Lung (tissue), 12 donors: ENCODE measurements around the gene ENO4. TPM values are rescaled to one million over a fixed set of nuclear protein-coding genes. Genes with fewer than 3 reads are reported as not detected.

ENCODE experiments used
- ATAC-seq: fragments of 200-7000 bp; cut with Tn5 transposase; one replicate; pipeline ENCODE4 v1.9.1; 2020; ENCODE audit warnings: moderate number of reproducible peaks; ENCODE audit not compliant: insufficient read depth, low FRiP score
- DNase-seq, 3 donors: peaks; one replicate each; pipeline ENCODE4 v3.0.0-alpha.2; 2013 to 2017
- H3K27ac ChIP-seq, 2 donors: one replicate each; pipeline ENCODE4 v1.5.1; 2013; ENCODE audit warnings: mild to moderate bottlenecking in 2 of 2, moderate library complexity in 2 of 2, control low read depth in 1 of 2, inconsistent platforms in 1 of 2, low read depth in 1 of 2, low read length in 1 of 2
- H3K27me3 ChIP-seq, 3 donors: one replicate each; pipeline ENCODE4 v1.5.1; 2013; ENCODE audit warnings: low read length in 2 of 3; ENCODE audit not compliant: control insufficient read depth in 3 of 3, insufficient read depth in 3 of 3
- H3K36me3 ChIP-seq, 4 donors: one replicate each; pipeline ENCODE4 v1.5.1; 2013; ENCODE audit warnings: low read length in 4 of 4, mild to moderate bottlenecking in 1 of 4, moderate library complexity in 1 of 4; ENCODE audit not compliant: control insufficient read depth in 4 of 4, insufficient read depth in 4 of 4
- H3K4me1 ChIP-seq, 5 donors: one replicate each; pipeline ENCODE4 v1.5.1; 2013; ENCODE audit warnings: low read length in 5 of 5, mild to moderate bottlenecking in 2 of 5, moderate library complexity in 1 of 5; ENCODE audit not compliant: control insufficient read depth in 5 of 5, insufficient read depth in 5 of 5
- H3K4me3 ChIP-seq: one replicate; pipeline ENCODE4 v1.5.1; 2013; ENCODE audit warnings: mild to moderate bottlenecking, control low read depth, moderate library complexity
- H3K9ac ChIP-seq, 2 donors: one replicate each; pipeline ENCODE4 v1.5.1; 2013; ENCODE audit warnings: low read length in 2 of 2, control low read depth in 1 of 2; ENCODE audit not compliant: insufficient read depth in 1 of 2
- H3K9me3 ChIP-seq, 4 donors: one replicate each; pipeline ENCODE4 v1.5.1; 2013; ENCODE audit warnings: low read length in 3 of 4, mild to moderate bottlenecking in 1 of 4, moderate library complexity in 1 of 4; ENCODE audit not compliant: control insufficient read depth in 4 of 4, insufficient read depth in 3 of 4
- CTCF ChIP-seq: IDR thresholded peaks from 2 replicates; pipeline ENCODE4 v1.5.1; 2012; ENCODE audit warnings: mild to moderate bottlenecking; ENCODE audit errors: control extremely low read depth, extremely low read depth
- WGBS, 2 donors: extraction: QIAGEN DNeasy Blood & Tissue Kit; methylation state at CpG; one replicate each; pipeline ENCODE4 v1.1.7; 2013; 5-methylcytosine and 5-hydroxymethylcytosine counted together
- polyA plus RNA-seq, 2 donors: library from polyadenylated mRNA; stranded (reverse); fragments of 200-250 nt; gene quantifications; one replicate each; pipeline ENCODE4 v1.2.1, GENCODE V29; 2013
- total RNA-seq, 2 donors: library from RNA; depleted of rRNA in 1 of 2; stranded (reverse); fragments of >200 nt in 1 of 2; gene quantifications; one replicate each; pipeline ENCODE4 v1.2.1, GENCODE V29; 2014 to 2021
- donor health status: control.
- donor health status: control.
- donor health status: Bipolar disorder and iron deficiency.
- donor health status: healthy.
- donor health status: DM: yes; HTN: yes; CAD: no.

Gene ENO4
- total and polyA plus RNA-seq, 4 donors, result 0.69 to 4.3 (median 2.0) TPM

GRCh38 chr10:116870949-116871348 lies 21.6 kb downstream of the ENO4 start:
- WGBS, 2 donors, result 90 to 95% methylated on average over 2 of the region's 2 CpGs
- H3K27ac ChIP-seq, result no peak overlapping the region
- no peak overlapping the region for H3K4me3 ChIP-seq
- H3K27me3 ChIP-seq, result peaks cover 0 to 4% (median 0%) of the 10 kb centered on the region in 3 donors
- TF ChIP-seq CTCF, result no peak
- H3K9me3 ChIP-seq, result peaks cover 0 to 2% (median 0%) of the 10 kb centered on the region in 4 donors
- no peak overlapping the region for H3K9ac ChIP-seq
- ATAC-seq, result no peak
- peaks cover 0 to 1% (median 0%) of the 10 kb centered on the region in 5 donors for H3K4me1 ChIP-seq
- no peak for DNase-seq
- H3K36me3 ChIP-seq, result no peaks in the 10 kb centered on the region

GRCh38 chr10:116873134-116873533 lies 23.8 kb downstream of the ENO4 start:
- TF ChIP-seq CTCF, result no peak
- Histone ChIP-seq H3K9ac (no peak overlapping the region), H3K9me3 (peaks cover 0 to 2% (median 0%) of the 10 kb centered on the region in 4 donors), H3K4me1 (peaks cover 0 to 1% (median 0%) of the 10 kb centered on the region in 5 donors), H3K27me3 (peaks cover 0 to 4% (median 0%) of the 10 kb centered on the region in 3 donors), H3K36me3 (no peaks in the 10 kb centered on the region), H3K27ac (no peak overlapping the region), H3K4me3 (no peak overlapping the region)
- 48 to 68% methylated on average over 2 of the region's 2 CpGs for WGBS, 2 donors
- no peak for ATAC-seq
- DNase-seq, result no peak

- no peaks in the 10 kb centered on the region for H3K9me3 ChIP-seq
- no peak overlapping the region for H3K9ac ChIP-seq
- no peak for DNase-seq
- no peaks in the 10 kb centered on the region for H3K36me3 ChIP-seq
- ATAC-seq, result no peak
- H3K4me3 ChIP-seq, result no peak overlapping the region
- no peaks in the 10 kb centered on the region for H3K4me1 ChIP-seq
- TF ChIP-seq CTCF, result no peak
- H3K27me3 ChIP-seq, result no peaks in the 10 kb centered on the region
- no peak overlapping the region for H3K27ac ChIP-seq
- WGBS, 2 donors, result 90 to 92% methylated on average over 2 of the region's 2 CpGs
These were observed 26.6 kb downstream of the ENO4 start for GRCh38 chr10:116875897-116876296.

- ATAC-seq (no peak), DNase-seq (no peak)
- Histone ChIP-seq H3K9me3 (no peaks in the 10 kb centered on the region), H3K36me3 (no peaks in the 10 kb centered on the region), H3K27ac (no peak overlapping the region), H3K9ac (no peak overlapping the region), H3K4me1 (no peaks in the 10 kb centered on the region), H3K4me3 (no peak overlapping the region), H3K27me3 (no peaks in the 10 kb centered on the region)
- no peak for TF ChIP-seq CTCF
- WGBS, 2 donors, result 86 to 95% methylated on average over 3 of the region's 3 CpGs
These were observed 28.1 kb downstream of the ENO4 start for GRCh38 chr10:116877391-116877790.
